GM21717 (cell line): ENCODE results near the gene CDIP1.

Experiments used
- ATAC-seq: cut with Tn5 transposase; IDR thresholded peaks from one replicate; pipeline ENCODE4 v1.9.1; 2021; ENCODE audit warnings: mild to moderate bottlenecking, moderate library complexity; ENCODE audit not compliant: unreplicated experiment

The CDIP1 gene

DNA sequence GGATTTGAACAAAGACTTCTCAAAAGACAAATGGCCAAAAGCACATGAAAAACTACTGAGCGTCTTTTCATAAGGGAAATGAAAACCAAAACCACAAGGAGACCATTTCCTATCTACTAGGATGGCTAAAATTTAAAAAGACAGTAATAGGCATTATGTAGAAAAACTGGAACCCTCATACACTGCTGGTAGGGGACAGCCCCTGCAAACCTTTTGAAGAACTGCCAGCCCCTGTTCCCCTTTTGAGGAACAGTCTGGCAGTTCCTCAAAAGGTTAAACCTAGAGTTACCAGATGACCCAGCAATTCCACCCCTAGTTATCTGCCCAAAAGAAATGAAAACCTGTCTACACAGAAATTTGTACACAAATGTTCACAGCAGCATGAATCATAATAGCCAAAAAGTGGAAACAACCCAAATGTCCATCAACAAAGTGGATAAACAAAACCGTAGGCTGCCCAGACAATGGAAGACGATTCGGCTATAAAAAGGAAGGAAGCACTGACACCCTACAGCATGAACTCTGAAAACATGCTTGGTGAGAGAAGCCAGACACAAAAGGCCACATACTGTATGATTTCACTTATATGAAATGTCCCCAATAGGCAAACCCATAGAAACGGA is 22.9 kb downstream of the CDIP1 start:
- no peak for ATAC-seq

DNA sequence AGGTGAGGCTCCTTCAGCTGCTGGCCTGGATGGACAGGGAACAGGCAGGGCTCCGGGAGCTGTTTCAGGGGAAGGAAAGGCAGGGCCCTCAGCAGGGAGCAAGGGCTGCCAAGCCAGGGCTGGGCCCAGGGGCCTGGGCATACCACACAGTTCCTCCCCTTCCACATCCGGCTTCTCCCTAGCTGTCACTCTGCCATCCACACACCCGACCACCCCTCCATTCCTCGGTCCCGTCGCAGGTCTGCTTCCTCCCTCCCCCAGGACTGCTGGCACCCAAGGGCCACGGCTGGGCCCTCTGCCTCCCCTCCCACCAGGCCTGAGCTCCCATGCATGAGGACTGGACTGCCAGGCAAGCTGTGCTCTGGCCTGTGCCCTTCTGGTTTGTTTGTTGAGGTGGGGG is 24.0 kb downstream of the CDIP1 start:
- no peak for ATAC-seq

DNA sequence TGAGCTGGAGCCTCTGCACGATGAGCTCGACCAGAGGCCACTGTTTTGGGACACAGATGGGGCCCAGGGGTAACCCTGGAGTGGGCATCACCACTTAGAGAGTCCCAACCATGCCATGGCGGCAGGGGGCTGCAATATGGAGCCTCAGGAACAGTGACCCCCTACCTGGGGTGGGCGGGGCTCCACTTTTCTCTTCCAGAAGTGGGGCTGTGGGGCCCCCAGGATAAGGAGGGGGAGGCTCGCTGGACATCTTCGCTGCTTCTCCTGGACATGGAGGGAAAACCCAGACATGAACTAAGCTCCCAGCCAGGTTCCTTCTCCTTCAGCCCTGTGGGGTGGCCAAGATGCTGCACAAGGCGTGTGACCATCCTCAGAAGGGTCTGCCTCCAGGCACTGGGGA is 24.7 kb downstream of the CDIP1 start:
- no peak for ATAC-seq

GRCh38 chr16:4513086-4513860 is 25.3 kb downstream of the CDIP1 start:
- no peak for ATAC-seq

DNA sequence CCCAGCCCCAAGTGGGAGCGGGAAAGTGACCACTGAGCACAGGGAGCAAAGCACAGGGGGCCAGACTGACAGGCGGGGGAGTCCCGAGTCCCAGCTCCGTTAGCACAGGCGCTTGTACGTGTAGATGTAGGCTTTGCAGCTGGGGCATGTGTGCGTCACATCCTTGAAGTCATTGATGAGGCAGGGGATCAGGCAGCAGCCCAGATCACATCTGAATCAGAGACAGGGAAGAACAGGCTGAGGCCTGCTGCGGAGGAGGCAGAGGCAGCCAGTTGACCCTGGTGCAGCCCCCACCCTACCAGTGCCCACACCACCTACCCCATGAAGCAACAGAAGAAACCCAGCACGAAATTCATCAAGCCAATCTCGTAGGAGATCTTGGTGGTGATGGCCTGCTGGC is 26.1 kb downstream of the CDIP1 start:
- no peak for ATAC-seq

- no peak for ATAC-seq
Observed at GRCh38 chr16:4511441-4512082, 27.0 kb downstream of the CDIP1 start.

DNA sequence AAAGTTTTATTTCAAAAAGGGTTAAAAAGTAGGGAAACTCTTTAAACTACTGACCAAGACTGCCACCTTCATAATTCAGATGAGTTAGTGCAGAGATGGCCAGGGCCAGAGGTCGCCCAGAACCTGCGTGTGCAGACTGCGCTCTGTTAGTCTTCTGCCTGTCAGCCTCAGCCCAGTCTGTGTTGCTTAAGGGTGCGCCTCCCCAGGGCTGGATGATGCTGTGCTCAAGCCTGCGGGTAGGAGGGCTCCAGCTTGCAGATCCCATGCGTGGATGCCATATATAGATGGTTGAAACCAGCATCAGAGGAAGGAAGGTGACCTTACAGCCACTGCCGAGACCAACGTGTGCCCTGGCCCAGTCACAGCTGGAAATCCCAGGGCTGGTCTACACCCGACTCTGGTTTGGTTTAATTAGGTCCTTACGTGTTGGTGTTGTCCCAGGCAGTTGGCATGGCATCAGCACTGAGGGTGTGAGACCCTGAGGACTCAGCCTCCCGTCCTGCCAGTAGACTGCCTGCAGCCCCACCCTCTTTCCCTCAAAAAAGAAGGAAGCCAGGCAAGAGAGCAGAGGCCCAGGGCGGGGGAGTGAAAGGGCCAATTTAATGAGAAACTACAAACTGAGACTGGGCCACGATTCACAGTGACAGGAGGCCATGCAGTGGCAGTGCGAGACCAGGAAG is 27.7 kb downstream of the CDIP1 start:
- no peak for ATAC-seq

DNA sequence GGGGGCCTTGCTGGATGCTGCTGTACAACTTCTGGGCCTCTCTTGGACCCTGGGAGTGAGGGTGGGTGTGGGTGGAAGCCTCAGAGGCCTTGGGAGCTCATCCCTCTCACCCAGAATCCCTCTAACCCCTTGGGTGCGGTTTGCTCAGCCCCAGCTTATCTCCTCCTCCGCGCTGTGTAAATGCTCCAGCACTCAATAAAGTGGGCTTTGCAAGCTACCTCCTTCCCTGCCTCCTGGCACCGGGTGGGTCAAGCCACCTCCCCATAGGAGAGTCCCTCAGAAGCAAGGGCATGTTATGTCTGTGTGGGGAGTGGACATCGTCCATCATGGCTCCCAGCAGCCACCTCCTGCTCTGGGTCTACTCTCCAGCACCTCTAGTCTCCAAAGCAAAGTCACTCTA is 28.4 kb downstream of the CDIP1 start:
- ATAC-seq = no peak

DNA sequence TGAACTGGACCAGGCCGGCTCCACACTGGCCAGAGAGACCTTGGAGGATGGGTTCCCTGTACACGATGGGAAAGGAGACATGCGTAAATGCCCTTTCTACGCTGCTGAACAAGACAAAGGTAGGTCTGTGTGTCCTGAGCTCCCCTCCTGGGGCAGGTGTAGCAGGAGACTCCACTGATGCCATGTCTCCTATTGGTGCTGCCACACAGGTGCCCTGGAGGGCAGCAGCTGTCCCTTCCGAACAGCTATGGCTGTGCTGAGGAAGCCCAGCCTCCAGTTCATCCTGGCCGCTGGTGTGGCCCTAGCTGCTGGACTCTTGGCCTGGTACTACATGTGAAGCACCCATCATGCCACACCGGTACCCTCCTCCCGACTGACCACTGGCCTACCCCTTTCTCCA is 29.2 kb downstream of the CDIP1 start:
- ATAC-seq = no peak

- no peak for ATAC-seq
Observed at GRCh38 chr16:4508806-4509205, 29.8 kb downstream of the CDIP1 start.

GRCh38 chr16:4507588-4508345 is 30.8 kb downstream of the CDIP1 start:
- ATAC-seq = no peak

DNA sequence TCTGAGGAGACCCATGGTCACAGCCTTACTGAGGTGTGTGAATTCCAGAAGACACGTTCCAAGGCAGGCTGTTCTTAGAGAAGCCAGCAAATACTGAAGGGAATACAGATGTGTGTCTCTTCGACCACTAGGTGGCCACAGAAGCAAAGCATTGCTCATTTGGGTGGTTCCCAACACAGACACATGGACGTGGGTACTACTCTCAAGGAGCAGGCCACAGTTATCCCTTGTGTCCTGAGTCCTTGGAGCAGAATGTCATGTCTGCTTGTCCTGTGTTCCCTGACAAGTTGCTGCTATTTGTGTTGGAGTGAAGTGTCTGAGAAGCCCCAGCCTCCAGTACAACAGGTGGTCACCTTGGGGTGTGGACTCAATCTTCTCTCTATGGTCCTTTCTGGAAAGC is 32.1 kb downstream of the CDIP1 start:
- ATAC-seq = no peak

- peak; percentile 74 for ATAC-seq
Observed at GRCh38 chr16:4505356-4506147, 33.0 kb downstream of the CDIP1 start.

DNA sequence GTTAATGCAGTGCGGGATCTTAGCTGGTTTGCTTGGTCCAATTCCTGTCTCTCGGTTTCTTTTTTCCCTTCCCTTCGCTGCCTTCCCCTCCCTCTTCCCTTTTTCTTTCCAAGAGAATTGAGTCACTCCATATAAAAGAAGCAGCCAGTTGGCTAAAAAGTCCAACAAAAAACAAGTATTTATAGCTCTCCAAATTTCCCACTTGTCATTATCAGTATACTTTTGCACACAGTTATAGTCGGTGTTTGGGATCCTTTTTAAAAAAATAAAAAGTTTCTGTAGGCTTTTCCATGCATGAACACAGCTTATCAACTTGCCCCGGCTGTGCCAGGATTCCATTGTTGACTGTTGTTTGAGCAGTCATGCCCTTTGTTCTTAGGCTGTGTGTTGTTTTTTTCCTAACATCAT is 37.5 kb downstream of the CDIP1 start:
- ATAC-seq = no peak

DNA sequence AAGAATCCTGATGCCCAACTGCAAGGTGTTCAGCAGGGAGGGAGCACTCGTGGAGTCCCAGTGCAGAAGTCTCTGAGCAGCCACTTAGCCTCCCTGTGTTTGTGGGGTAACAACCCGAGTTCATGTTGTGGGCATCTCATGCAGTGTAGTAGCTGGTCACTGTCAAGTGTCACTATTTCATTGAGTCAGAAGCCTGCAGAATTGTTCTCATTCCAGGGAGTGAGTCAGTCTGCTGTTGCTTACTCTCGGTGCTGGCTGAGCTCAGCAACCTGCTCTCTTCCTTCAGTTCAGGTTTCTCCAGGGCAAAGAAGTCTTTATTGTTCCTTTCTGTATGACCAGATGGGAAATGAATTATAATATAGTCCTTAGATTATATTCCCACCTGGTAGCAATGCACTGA is 38.3 kb downstream of the CDIP1 start:
- ATAC-seq = no peak

DNA sequence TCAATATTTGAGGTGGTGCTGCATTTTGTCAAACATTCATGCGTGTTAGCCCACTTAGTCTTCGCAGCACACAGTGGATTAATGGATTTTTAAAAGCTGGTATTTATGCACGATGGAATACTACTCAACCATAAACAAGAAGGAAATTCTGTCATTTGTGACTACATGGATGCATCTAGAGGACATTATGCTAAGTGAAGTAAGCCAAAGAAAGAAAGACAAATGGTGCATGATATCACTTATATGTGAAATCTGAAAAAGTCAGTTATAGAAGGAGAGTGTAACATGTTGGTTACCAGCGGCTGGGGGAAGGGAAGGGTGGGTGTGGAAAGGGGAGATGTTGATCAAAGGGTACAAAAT is 39.4 kb downstream of the CDIP1 start:
- ATAC-seq = no peak

DNA sequence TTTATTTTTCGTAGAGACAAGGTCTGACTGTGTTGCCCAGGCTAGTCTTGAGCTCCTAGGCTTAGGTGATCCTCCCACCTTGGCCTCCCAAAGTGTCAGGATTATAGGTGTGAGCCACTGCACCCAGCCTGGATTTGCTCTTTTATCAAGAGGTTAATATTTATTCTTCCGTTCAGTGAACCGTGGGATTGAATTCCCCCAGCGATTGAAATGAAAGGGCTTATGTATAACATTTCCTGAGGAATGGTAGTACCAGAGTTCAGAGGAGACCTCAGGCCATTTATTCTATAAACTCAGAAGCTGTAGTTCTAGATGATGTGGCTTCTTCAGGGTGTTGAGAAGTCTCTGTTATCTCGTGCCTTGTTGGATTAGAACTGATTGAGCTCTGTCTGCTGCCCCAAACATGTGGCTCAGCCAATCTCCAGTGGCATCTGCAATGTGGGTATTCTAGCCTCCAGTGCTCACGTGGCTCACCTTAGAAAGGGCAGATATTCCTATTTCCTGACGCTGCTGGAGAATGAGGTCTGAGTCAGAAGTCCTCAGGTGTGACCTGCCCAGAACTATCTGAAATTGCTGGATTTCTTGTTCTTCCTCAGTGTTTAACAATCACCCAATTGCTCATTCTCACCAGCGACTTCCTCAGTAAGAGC is 39.9 kb downstream of the CDIP1 start:
- no peak for ATAC-seq

DNA sequence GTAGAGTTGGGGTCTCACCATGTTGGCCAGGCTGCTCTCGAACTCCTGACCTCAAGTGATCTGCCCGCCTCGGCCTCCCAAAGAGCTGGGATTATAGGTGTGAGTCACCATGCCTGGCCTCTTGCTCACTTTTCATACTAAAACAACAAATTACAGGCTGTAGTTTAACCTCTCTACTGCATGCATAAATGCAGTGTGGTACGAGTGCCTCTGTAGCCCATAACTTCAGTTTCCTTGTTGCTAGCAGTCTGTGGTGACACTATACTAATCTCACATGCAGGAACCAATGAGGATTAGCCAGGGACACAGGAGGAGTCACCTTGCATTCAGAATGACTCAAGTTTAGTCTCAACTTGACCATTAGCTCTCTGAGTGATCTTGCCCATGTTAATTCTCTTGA is 42.3 kb downstream of the CDIP1 start:
- ATAC-seq = no peak

GRCh38 chr16:4495766-4496165 is 42.8 kb downstream of the CDIP1 start:
- no peak for ATAC-seq
